Adrenal gland (tissue), 5 donors: Measurements from ENCODE around the gene SCGN.

Source experiments
- POLR2A ChIP-seq, 2 donors: fragments of 450-650 bp; IDR thresholded peaks; one replicate each; pipeline ENCODE4 v1.6.1; 2017; ENCODE audit warnings: antibody characterized with exemption in 2 of 2, mild to moderate bottlenecking in 2 of 2, moderate library complexity in 1 of 2
- TF ChIP-seq, protein P1 (sequence below), 6 experiments: fragments of 450-650 bp in 4 of 6; fragments of 200-600 bp in 2 of 6; sonication (generic) in 1 of 6; IDR thresholded peaks; 1 replicate in 5 of 6; 2 replicates in 1 of 6; pipeline versions ENCODE4 v1.5.1 to v1.8.0; 2016 to 2021; ENCODE audit warnings: antibody characterized with exemption in 6 of 6, mild to moderate bottlenecking in 2 of 6, moderate library complexity in 1 of 6
- donor health status: DM: no; HTN: no; CAD: no.

DNA sequence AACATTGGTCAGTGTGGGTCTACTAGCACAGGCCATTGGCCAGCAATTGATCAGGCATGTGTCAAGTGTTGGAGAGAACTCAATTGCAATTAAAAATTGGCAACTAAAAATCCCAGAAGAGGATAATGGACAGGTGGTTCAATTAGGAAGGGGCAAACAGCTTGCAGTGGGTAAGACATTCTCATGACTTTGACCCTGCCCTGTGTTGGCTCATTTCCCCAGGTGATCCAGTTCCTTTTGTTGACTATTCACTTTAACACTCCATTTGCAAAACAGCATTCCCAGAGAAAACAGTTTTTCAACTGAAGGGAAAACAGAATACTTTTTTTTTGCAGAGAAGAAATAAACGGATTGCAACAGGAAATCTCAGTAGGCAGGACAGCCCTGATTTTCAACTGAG lies 28.9 kb upstream of the SCGN start:
- TF ChIP-seq, protein P1, sequence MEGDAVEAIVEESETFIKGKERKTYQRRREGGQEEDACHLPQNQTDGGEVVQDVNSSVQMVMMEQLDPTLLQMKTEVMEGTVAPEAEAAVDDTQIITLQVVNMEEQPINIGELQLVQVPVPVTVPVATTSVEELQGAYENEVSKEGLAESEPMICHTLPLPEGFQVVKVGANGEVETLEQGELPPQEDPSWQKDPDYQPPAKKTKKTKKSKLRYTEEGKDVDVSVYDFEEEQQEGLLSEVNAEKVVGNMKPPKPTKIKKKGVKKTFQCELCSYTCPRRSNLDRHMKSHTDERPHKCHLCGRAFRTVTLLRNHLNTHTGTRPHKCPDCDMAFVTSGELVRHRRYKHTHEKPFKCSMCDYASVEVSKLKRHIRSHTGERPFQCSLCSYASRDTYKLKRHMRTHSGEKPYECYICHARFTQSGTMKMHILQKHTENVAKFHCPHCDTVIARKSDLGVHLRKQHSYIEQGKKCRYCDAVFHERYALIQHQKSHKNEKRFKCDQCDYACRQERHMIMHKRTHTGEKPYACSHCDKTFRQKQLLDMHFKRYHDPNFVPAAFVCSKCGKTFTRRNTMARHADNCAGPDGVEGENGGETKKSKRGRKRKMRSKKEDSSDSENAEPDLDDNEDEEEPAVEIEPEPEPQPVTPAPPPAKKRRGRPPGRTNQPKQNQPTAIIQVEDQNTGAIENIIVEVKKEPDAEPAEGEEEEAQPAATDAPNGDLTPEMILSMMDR (IDR thresholded peaks at IDR 0.05), result no peak
- TF ChIP-seq POLR2A (IDR thresholded peaks at IDR 0.05), result no peak
